HEK293T (cell line): ENCODE data around the gene ADSS2.

Experiments
- ARNT ChIP-seq: fragments of 450-650 bp; IDR thresholded peaks from 2 replicates; pipeline ENCODE4 v1.6.1; 2017; ENCODE audit warnings: mild to moderate bottlenecking
- BHLHE40 ChIP-seq: fragments of 450-650 bp; IDR thresholded peaks from 2 replicates; pipeline ENCODE4 v1.6.1; 2016; ENCODE audit warnings: mild to moderate bottlenecking, moderate library complexity, borderline replicate concordance
- CTBP1 ChIP-seq: fragments of 450-650 bp; IDR thresholded peaks from 2 replicates; pipeline ENCODE4 v1.6.1; 2016; ENCODE audit warnings: borderline replicate concordance
- ELF4 ChIP-seq: fragments of 450-650 bp; IDR thresholded peaks from 2 replicates; pipeline ENCODE4 v1.6.1; 2017; ENCODE audit warnings: antibody characterized with exemption
- FOXA1 ChIP-seq: fragments of 450-650 bp; IDR thresholded peaks from 2 replicates; pipeline ENCODE4 v1.6.1; 2016; ENCODE audit warnings: mild to moderate bottlenecking
- FOXK2 ChIP-seq: fragments of 450-650 bp; IDR thresholded peaks from 2 replicates; pipeline ENCODE4 v1.6.1; 2016; ENCODE audit warnings: mild to moderate bottlenecking
- FOXM1 ChIP-seq: fragments of 450-650 bp; IDR thresholded peaks from 2 replicates; pipeline ENCODE4 v1.6.1; 2017; ENCODE audit warnings: mild to moderate bottlenecking, borderline replicate concordance
- LEF1 ChIP-seq: fragments of 450-650 bp; IDR thresholded peaks from 2 replicates; pipeline ENCODE4 v1.6.1; 2017; ENCODE audit warnings: mild to moderate bottlenecking, borderline replicate concordance
- NFRKB ChIP-seq: fragments of 450-650 bp; IDR thresholded peaks from 2 replicates; pipeline ENCODE4 v1.6.1; 2016; ENCODE audit warnings: mild to moderate bottlenecking, moderate library complexity
- SP1 ChIP-seq: fragments of 450-650 bp; IDR thresholded peaks from 2 replicates; pipeline ENCODE4 v1.6.1; 2017
- SUZ12 ChIP-seq: fragments of 450-650 bp; IDR thresholded peaks from 2 replicates; pipeline ENCODE4 v1.6.1; 2016; ENCODE audit warnings: mild to moderate bottlenecking
- TARDBP ChIP-seq: fragments of 450-650 bp; IDR thresholded peaks from 2 replicates; pipeline ENCODE4 v1.6.1; 2016
- TF ChIP-seq, protein P1 (sequence below): fragments of 450-650 bp; IDR thresholded peaks from 2 replicates; pipeline ENCODE4 v1.6.1; 2016

DNA sequence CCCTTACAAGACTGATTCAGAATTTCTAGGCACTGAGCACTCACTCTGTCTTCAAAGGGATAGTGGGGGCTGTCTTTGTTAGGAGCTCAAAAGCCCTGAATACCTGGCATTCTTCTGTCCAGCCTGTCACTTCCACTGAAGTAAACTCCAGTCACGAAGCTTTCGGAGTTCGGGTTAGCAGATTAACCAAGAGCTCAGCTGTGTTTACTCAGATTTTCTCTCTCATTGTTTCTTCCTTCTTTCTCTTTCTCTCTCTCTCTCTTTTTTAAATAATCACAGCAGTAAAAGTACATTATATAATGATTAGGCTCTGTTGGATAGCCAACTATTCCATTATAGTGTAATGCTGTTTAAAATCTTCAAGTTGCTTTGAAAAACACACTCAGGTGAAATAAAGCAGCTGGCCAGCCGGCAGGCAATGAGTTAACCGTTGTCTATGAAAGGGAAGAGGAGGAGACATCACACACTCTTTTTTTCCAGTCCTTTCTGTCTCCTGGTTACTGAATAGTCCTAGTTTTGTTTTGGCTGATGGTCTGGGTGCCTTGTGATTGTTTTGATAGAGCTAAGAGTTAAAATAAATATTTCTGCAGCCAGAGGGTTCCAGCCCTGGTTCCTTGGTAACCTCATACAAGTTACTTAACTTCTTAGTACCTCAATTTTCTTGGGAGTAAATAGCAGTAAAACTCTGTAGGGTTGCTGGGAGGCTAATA lies 89.8 kb downstream of the ADSS2 start:
- TF ChIP-seq FOXM1 (no peak), BHLHE40 (no peak), LEF1 (no peak), FOXA1 (no peak), SP1 (no peak), ELF4 (no peak), SUZ12 (no peak), TARDBP (no peak), CTBP1 (no peak), ARNT (no peak), NFRKB (no peak), FOXK2 (no peak)
- TF ChIP-seq, protein P1, sequence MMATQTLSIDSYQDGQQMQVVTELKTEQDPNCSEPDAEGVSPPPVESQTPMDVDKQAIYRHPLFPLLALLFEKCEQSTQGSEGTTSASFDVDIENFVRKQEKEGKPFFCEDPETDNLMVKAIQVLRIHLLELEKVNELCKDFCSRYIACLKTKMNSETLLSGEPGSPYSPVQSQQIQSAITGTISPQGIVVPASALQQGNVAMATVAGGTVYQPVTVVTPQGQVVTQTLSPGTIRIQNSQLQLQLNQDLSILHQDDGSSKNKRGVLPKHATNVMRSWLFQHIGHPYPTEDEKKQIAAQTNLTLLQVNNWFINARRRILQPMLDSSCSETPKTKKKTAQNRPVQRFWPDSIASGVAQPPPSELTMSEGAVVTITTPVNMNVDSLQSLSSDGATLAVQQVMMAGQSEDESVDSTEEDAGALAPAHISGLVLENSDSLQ: no peak
